Keratinocyte (primary cell): ENCODE data around the gene FBXL17. TPM values are rescaled to one million over a fixed set of nuclear protein-coding genes. Genes with fewer than 3 reads are reported as not detected.

Experiments
- DNase-seq: peaks from one replicate; pipeline ENCODE4 v3.0.0-alpha.2; 2011; ENCODE audit warnings: low read depth, missing footprints, low spot score
- FAIRE-seq: peaks from 2 replicates; lab custom pipeline; 2011; peaks lifted over from hg19 to GRCh38; lab: Jason Lieb, UNC
- H2AFZ ChIP-seq: 2 replicates; pipeline ENCODE4 v1.6.0; 2012; ENCODE audit warnings: low read length, control low read depth, inconsistent platforms; ENCODE audit not compliant: control insufficient read depth
- H3K27ac ChIP-seq: 2 replicates; pipeline ENCODE4 v1.5.1; 2011; ENCODE audit warnings: low read length; ENCODE audit not compliant: control insufficient read depth, insufficient read depth
- H3K27me3 ChIP-seq: 3 replicates; pipeline ENCODE4 v1.6.0; 2011; ENCODE audit warnings: low read length; ENCODE audit not compliant: control insufficient read depth, insufficient read depth; ENCODE audit errors: extremely low read depth
- H3K36me3 ChIP-seq, 2 experiments: 2 replicates in 1 of 2; 3 replicates in 1 of 2; pipeline ENCODE4 v1.5.1; 2011; ENCODE audit warnings: low read length in 2 of 2, mild to moderate bottlenecking in 1 of 2; ENCODE audit not compliant: control insufficient read depth in 2 of 2, insufficient read depth in 2 of 2; ENCODE audit errors: extremely low read depth in 1 of 2
- H3K4me1 ChIP-seq: 3 replicates; pipeline ENCODE4 v1.5.1; 2011; ENCODE audit warnings: low read length; ENCODE audit not compliant: control insufficient read depth, insufficient read depth; ENCODE audit errors: extremely low read depth
- H3K4me2 ChIP-seq: 3 replicates; pipeline ENCODE4 v1.6.0; 2011; ENCODE audit warnings: low read depth, low read length; ENCODE audit not compliant: control insufficient read depth, insufficient read depth; ENCODE audit errors: extremely low read depth
- H3K4me3 ChIP-seq, 3 experiments: fragments of 200-600 bp in 1 of 3; sonication (generic) in 1 of 3; 2 replicates in 2 of 3; 3 replicates in 1 of 3; pipeline ENCODE4 v1.5.1; 2011 to 2016; ENCODE audit warnings: low read length in 3 of 3, mild to moderate bottlenecking in 3 of 3, control low read depth in 2 of 3, inconsistent platforms in 1 of 3, low read depth in 1 of 3, mixed read lengths in 1 of 3, mixed run types in 1 of 3, moderate library complexity in 1 of 3; ENCODE audit not compliant: control insufficient read depth in 2 of 3, insufficient read depth in 2 of 3; ENCODE audit errors: extremely low read depth in 1 of 3
- H3K79me2 ChIP-seq: 2 replicates; pipeline ENCODE4 v1.6.0; 2012; ENCODE audit warnings: low read length; ENCODE audit not compliant: control insufficient read depth, insufficient read depth
- H3K9ac ChIP-seq: 3 replicates; pipeline ENCODE4 v1.6.0; 2011; ENCODE audit warnings: low read length; ENCODE audit not compliant: control insufficient read depth, insufficient read depth; ENCODE audit errors: extremely low read depth
- H3K9me1 ChIP-seq: 3 replicates; pipeline ENCODE4 v1.6.0; 2011; ENCODE audit warnings: low read length; ENCODE audit not compliant: control insufficient read depth, insufficient read depth; ENCODE audit errors: extremely low read depth
- H3K9me3 ChIP-seq: 2 replicates; pipeline ENCODE4 v1.5.1; 2012; ENCODE audit warnings: low read depth, low read length; ENCODE audit not compliant: control insufficient read depth
- H4K20me1 ChIP-seq: 3 replicates; pipeline ENCODE4 v1.6.0; 2011; ENCODE audit warnings: low read length; ENCODE audit not compliant: control insufficient read depth, insufficient read depth; ENCODE audit errors: extremely low read depth
- EZH2 ChIP-seq: IDR thresholded peaks from one replicate; pipeline ENCODE4 v1.6.1; 2012; ENCODE audit warnings: inconsistent platforms, mild to moderate bottlenecking, low read length, moderate library complexity
- dilution Hi-C: fragments of 300-500 bp; cut with MboI; formaldehyde crosslinking; loops from one replicate; pipeline ENCODE4 v1.7.0; 2020; ENCODE audit warnings: low sequenced_read_pairs; ENCODE audit not compliant: extremely low pct_ligation_motif_present
- polyA plus RNA-seq, 5 experiments: library from polyadenylated mRNA; depleted of rRNA in 3 of 5; stranded (reverse) in 3 of 5; stranded (forward) in 1 of 5; unstranded in 1 of 5; fragments of >200 nt; gene quantifications; 1 replicate in 1 of 5; 2 replicates in 3 of 5; 3 replicates in 1 of 5; pipeline versions ENCODE4 v1.2.1 to v1.2.3, GENCODE V29; 2011 to 2012; ENCODE audit warnings: missing spikeins in 2 of 5, low read depth in 1 of 5, low replicate concordance in 1 of 5
- TF ChIP-seq, protein P1 (sequence below), 3 experiments: IDR thresholded peaks in 1 of 3; conservative IDR thresholded peaks in 1 of 3; optimal IDR thresholded peaks in 1 of 3; 2 replicates in 2 of 3; 3 replicates in 1 of 3; pipeline versions ENCODE3 to v1.5.1; 2011; ENCODE audit warnings: low read length in 3 of 3, mild to moderate bottlenecking in 3 of 3, moderate library complexity in 2 of 3, control low read depth in 1 of 3, inconsistent platforms in 1 of 3; ENCODE audit not compliant: insufficient read depth in 2 of 3; ENCODE audit errors: extremely low read depth in 1 of 3

Gene FBXL17
- polyA plus RNA-seq, 1 donor (not counting 4 experiments of a cell fraction or from before 2014, with no cell fraction given), result 5.7 TPM

- no peak for FAIRE-seq
- TF ChIP-seq, protein P1, sequence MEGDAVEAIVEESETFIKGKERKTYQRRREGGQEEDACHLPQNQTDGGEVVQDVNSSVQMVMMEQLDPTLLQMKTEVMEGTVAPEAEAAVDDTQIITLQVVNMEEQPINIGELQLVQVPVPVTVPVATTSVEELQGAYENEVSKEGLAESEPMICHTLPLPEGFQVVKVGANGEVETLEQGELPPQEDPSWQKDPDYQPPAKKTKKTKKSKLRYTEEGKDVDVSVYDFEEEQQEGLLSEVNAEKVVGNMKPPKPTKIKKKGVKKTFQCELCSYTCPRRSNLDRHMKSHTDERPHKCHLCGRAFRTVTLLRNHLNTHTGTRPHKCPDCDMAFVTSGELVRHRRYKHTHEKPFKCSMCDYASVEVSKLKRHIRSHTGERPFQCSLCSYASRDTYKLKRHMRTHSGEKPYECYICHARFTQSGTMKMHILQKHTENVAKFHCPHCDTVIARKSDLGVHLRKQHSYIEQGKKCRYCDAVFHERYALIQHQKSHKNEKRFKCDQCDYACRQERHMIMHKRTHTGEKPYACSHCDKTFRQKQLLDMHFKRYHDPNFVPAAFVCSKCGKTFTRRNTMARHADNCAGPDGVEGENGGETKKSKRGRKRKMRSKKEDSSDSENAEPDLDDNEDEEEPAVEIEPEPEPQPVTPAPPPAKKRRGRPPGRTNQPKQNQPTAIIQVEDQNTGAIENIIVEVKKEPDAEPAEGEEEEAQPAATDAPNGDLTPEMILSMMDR (optimal IDR thresholded peaks at IDR 0.05 in 1 of 3, IDR thresholded peaks at IDR 0.05 in 1 of 3, conservative IDR thresholded peaks at IDR 0.05 in 1 of 3; ENCODE audit: extremely low read depth in 1 of 3, insufficient read depth in 2 of 3, low read length in 3 of 3), result no peak
- no peak for TF ChIP-seq EZH2
Observed at GRCh38 chr5:107943923-107944322, 438.0 kb downstream of the FBXL17 start.

DNA sequence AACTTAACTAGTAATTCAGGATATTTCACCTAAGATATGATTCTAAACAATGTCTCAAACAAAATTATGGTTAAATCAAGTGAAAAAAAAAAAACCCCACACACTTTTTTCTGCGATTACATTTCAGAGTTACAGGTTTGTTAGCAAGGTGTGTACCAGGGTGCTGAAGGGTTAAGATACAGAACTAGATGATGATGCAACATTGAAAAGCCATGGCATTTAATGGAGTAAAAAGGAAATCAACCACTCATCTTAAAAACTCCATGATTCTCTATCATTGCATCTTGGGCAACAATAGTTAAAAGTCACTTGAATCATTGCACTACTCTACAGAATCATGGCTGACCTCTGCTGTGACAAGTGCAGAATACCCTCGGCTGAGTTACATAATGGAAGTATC lies 440.9 kb downstream of the FBXL17 start:
- DNase-seq (no peak), FAIRE-seq (no peak)
- Histone ChIP-seq H3K9me3 (no peaks in the 10 kb centered on the region), H3K9ac (no peak overlapping the region), H3K79me2 (no peaks in the 10 kb centered on the region), H3K27ac (no peak overlapping the region), H3K36me3 (no peaks in the 10 kb centered on the region), H4K20me1 (no peaks in the 10 kb centered on the region), H3K4me1 (no peaks in the 10 kb centered on the region), H3K4me3 (no peak overlapping the region), H3K9me1 (no peaks in the 10 kb centered on the region), H3K27me3 (no peaks in the 10 kb centered on the region), H2AFZ (no peak overlapping the region), H3K4me2 (no peak overlapping the region)
- no peak for TF ChIP-seq EZH2
- TF ChIP-seq, protein P1 (optimal IDR thresholded peaks at IDR 0.05 in 1 of 3, IDR thresholded peaks at IDR 0.05 in 1 of 3, conservative IDR thresholded peaks at IDR 0.05 in 1 of 3; ENCODE audit: extremely low read depth in 1 of 3, insufficient read depth in 2 of 3, low read length in 3 of 3), result no peak
- dilution Hi-C loops, result no loop called here

More at GRCh38 chr5:107943923-107944322, 438.0 kb downstream of the FBXL17 start:
- Histone ChIP-seq H3K4me1 (no peaks in the 10 kb centered on the region), H3K36me3 (no peaks in the 10 kb centered on the region), H3K9me3 (no peaks in the 10 kb centered on the region), H3K9ac (no peak overlapping the region), H2AFZ (no peak overlapping the region), H3K4me2 (no peak overlapping the region), H3K27ac (no peak overlapping the region), H3K79me2 (no peaks in the 10 kb centered on the region), H3K9me1 (no peaks in the 10 kb centered on the region), H4K20me1 (no peaks in the 10 kb centered on the region), H3K4me3 (no peak overlapping the region), H3K27me3 (no peaks in the 10 kb centered on the region)
- dilution Hi-C loops, result no loop called here
- no peak for DNase-seq
